Osteoblast (primary cell): ENCODE data around the gene TRIM46. TPM values are rescaled to one million over a fixed set of nuclear protein-coding genes. Genes with fewer than 3 reads are reported as not detected.
"Not testable (repeated sequence)": the region's sequence is repeated elsewhere in the genome, so short reads cannot be mapped to it uniquely, and the experiment has no call there.

Source experiments
- DNase-seq: peaks from one replicate; pipeline ENCODE4 v3.0.0; 2011; ENCODE audit warnings: low spot score, mixed read lengths; ENCODE audit not compliant: insufficient read length; ENCODE audit errors: missing footprints
- H2AFZ ChIP-seq: 2 replicates; pipeline ENCODE4 v1.6.0; 2011; ENCODE audit warnings: mild to moderate bottlenecking, low read length
- H3K27ac ChIP-seq: 2 replicates; pipeline ENCODE4 v1.5.1; 2011; ENCODE audit warnings: mild to moderate bottlenecking, low read depth, low read length, moderate library complexity
- H3K27me3 ChIP-seq: 2 replicates; pipeline ENCODE4 v1.6.0; 2012; ENCODE audit warnings: mild to moderate bottlenecking, control low read depth, inconsistent platforms, low read length, moderate library complexity; ENCODE audit not compliant: insufficient read depth
- H3K36me3 ChIP-seq: 2 replicates; pipeline ENCODE4 v1.5.1; 2011; ENCODE audit warnings: mild to moderate bottlenecking, low read length, control low read depth, moderate library complexity; ENCODE audit not compliant: insufficient read depth
- H3K4me1 ChIP-seq: 2 replicates; pipeline ENCODE4 v1.5.1; 2011; ENCODE audit warnings: mild to moderate bottlenecking, low read length, control low read depth, moderate library complexity; ENCODE audit not compliant: insufficient read depth
- H3K4me2 ChIP-seq: 2 replicates; pipeline ENCODE4 v1.6.0; 2011; ENCODE audit warnings: mild to moderate bottlenecking, low read length; ENCODE audit not compliant: insufficient read depth
- H3K4me3 ChIP-seq: fragments of 200-600 bp; sonication (generic); 3 replicates; pipeline ENCODE4 v1.5.1; 2012; ENCODE audit warnings: mild to moderate bottlenecking, low read length, inconsistent platforms; ENCODE audit not compliant: insufficient read depth
- H3K79me2 ChIP-seq: 2 replicates; pipeline ENCODE4 v1.6.0; 2012; ENCODE audit warnings: mild to moderate bottlenecking, low read length, control low read depth, inconsistent platforms; ENCODE audit not compliant: insufficient read depth
- H3K9me3 ChIP-seq: 2 replicates; pipeline ENCODE4 v1.5.1; 2011; ENCODE audit warnings: low read depth, low read length, control low read depth
- H4K20me1 ChIP-seq: 2 replicates; pipeline ENCODE4 v1.6.0; 2012; ENCODE audit warnings: mild to moderate bottlenecking, low read length, control low read depth; ENCODE audit not compliant: insufficient read depth
- total RNA-seq: library from RNA; depleted of rRNA; stranded (reverse); fragments of >200 nt; gene quantifications from 2 replicates; pipeline ENCODE4 v1.2.3, GENCODE V29; 2012
- TF ChIP-seq, protein P1 (sequence below): IDR thresholded peaks from 2 replicates; pipeline ENCODE4 v1.5.1; 2011; ENCODE audit warnings: mild to moderate bottlenecking, low read depth, low read length, moderate library complexity; ENCODE audit errors: extremely low read depth

The TRIM46 gene
- total RNA-seq, 1 donor, result 3.3 TPM

DNA sequence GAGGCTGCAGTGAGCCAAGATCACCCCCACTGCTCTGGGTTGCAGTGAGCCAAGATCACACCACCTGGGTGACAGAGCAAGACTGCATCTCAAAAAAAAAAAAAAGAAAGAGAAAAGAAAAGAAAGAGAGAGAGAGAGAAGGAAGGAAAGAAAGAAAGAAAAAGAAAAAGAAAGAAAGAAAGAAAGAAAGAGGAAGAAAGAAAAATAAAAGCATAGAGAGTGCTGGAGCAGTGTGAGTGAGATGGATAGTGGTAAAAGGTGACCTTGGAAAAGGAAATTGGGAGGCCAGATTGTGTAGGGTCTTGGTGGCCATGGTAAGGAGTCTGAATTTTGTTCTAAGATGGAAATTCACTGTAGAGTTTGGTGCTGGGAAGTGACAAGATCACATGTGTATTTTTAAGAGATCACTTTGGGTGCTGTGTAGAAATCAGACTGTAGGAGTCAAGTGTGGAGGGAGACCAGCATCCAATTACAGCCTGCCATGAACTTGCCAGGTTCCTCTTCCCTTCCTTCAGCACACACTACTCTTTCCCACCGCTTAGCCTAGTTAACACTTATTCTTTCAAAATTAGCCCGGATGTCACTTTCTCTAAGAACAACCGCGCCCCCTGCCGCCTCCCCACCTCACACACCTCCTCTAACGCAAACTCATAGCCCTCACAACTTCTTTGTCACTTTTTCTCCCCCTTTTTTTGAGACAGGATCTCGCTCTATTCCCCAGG, 52.7 kb downstream of the TRIM46 start:
- no peaks in the 10 kb centered on the region for H3K9me3 ChIP-seq
- TF ChIP-seq, protein P1, sequence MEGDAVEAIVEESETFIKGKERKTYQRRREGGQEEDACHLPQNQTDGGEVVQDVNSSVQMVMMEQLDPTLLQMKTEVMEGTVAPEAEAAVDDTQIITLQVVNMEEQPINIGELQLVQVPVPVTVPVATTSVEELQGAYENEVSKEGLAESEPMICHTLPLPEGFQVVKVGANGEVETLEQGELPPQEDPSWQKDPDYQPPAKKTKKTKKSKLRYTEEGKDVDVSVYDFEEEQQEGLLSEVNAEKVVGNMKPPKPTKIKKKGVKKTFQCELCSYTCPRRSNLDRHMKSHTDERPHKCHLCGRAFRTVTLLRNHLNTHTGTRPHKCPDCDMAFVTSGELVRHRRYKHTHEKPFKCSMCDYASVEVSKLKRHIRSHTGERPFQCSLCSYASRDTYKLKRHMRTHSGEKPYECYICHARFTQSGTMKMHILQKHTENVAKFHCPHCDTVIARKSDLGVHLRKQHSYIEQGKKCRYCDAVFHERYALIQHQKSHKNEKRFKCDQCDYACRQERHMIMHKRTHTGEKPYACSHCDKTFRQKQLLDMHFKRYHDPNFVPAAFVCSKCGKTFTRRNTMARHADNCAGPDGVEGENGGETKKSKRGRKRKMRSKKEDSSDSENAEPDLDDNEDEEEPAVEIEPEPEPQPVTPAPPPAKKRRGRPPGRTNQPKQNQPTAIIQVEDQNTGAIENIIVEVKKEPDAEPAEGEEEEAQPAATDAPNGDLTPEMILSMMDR, result peak; percentile 61
- peak overlapping the region; percentile 73 for H2AFZ ChIP-seq
- H3K79me2 ChIP-seq, result peaks cover 16% of the 10 kb centered on the region
- peak overlapping the region; percentile 91 for H3K4me2 ChIP-seq
- peak; percentile 78 for DNase-seq
- H3K4me1 ChIP-seq, result peaks cover 37% of the 10 kb centered on the region
- peaks cover 2% of the 10 kb centered on the region for H4K20me1 ChIP-seq
- peak overlapping the region; percentile 82 for H3K4me3 ChIP-seq
- H3K36me3 ChIP-seq, result no peaks in the 10 kb centered on the region
- peak overlapping the region; percentile 89 for H3K27ac ChIP-seq
- no peaks in the 10 kb centered on the region for H3K27me3 ChIP-seq

DNA sequence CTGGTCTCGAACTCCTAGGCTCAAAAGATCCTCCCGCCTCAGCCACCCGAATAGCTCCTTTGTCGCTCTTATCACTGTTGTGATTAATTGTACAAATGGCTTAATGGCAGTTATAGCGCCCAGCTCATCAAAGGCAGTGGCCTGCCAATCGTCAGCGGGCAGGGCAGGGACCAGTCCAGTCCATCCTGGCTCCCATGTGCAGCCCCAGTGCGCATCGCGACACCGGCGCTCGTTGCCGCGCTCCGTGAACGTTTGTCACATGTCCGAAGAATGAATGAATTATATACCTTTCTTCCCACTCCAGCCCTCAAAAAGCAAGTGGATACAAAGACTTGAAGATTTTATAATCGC, 53.2 kb downstream of the TRIM46 start:
- Histone ChIP-seq H3K4me1 (peaks cover 42% of the 10 kb centered on the region), H4K20me1 (peaks cover 2% of the 10 kb centered on the region), H2AFZ (peak overlapping the region; percentile 73), H3K36me3 (no peaks in the 10 kb centered on the region), H3K4me2 (peak overlapping the region; percentile 91), H3K27ac (peak overlapping the region; percentile 89), H3K27me3 (no peaks in the 10 kb centered on the region), H3K79me2 (peaks cover 16% of the 10 kb centered on the region), H3K9me3 (no peaks in the 10 kb centered on the region), H3K4me3 (peak overlapping the region; percentile 82)
- peak; percentile 77 for DNase-seq
- TF ChIP-seq, protein P1, result no peak

DNA sequence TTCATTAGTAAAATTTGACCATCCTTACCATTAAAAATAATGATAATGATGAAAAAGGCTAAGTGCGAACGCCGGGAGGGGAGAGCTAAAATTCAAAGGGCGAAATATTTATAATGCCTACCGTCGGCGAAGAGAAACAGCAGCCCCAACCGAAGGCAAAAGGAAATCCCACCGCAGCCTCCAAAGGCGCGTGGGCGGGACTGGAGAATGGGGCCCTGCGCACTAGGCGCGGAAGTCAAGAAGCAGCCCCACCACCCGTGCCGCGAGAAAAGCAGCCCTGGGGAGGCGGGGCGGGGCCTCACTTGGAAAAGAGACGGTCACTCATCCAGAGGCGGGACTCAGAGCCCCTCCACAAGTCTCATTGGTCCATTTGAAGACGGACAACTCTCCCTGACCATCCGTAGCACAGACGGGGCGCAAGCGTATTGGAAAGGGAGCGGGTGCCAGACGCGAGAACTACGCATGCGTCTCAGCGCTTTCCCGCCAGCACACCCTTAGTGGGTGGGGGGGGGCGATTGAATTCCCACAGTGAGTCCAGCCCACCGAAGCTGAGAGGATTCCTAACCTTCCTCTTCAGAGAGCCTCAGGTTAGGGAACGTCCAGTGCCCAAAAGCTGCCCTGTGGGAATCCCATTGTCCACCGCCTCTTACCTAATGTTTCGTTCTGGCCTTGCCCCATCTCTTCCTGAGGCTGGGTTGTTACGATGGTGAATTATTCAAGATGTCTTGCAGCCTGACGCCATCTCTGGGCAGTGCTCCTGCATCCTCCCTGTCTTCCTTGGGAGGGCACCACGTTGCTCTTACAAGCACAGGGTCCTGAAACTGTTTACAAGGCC, 53.8 kb downstream of the TRIM46 start:
- Histone ChIP-seq H3K27ac (peak overlapping the region; percentile 91), H3K79me2 (peaks cover 16% of the 10 kb centered on the region), H3K4me3 (peak overlapping the region; percentile 82), H3K4me1 (peaks cover 48% of the 10 kb centered on the region), H4K20me1 (peaks cover 2% of the 10 kb centered on the region), H3K36me3 (no peaks in the 10 kb centered on the region), H2AFZ (peak overlapping the region; percentile 97), H3K27me3 (no peaks in the 10 kb centered on the region), H3K4me2 (peak overlapping the region; percentile 97), H3K9me3 (no peaks in the 10 kb centered on the region)
- TF ChIP-seq, protein P1, result no peak
- peak; percentile 99 for DNase-seq

DNA sequence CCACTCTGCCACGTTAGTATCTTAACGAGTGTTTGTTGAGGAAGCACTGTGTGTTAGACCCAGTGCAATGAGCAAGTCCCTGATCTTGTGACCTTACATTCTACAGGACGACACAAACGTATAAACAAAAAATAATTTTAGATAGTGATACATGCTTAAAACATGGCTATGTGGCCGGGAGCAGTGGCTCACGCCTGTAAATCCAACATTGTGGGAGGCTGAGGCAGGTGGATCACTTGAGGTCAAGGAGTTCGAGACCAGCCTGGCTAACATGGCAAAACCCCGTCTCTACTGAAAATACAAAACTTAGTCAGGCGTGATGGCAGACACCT, 54.4 kb downstream of the TRIM46 start:
- H3K27ac ChIP-seq, result peak overlapping the region; percentile 91
- peaks cover 16% of the 10 kb centered on the region for H3K79me2 ChIP-seq
- no peak for DNase-seq
- peaks cover 2% of the 10 kb centered on the region for H4K20me1 ChIP-seq
- TF ChIP-seq, protein P1, result no peak
- peak overlapping the region; percentile 97 for H2AFZ ChIP-seq
- peak overlapping the region; percentile 82 for H3K4me3 ChIP-seq
- H3K36me3 ChIP-seq, result no peaks in the 10 kb centered on the region
- peaks cover 52% of the 10 kb centered on the region for H3K4me1 ChIP-seq
- H3K9me3 ChIP-seq, result no peaks in the 10 kb centered on the region
- no peaks in the 10 kb centered on the region for H3K27me3 ChIP-seq
- H3K4me2 ChIP-seq, result peak overlapping the region; percentile 97

DNA sequence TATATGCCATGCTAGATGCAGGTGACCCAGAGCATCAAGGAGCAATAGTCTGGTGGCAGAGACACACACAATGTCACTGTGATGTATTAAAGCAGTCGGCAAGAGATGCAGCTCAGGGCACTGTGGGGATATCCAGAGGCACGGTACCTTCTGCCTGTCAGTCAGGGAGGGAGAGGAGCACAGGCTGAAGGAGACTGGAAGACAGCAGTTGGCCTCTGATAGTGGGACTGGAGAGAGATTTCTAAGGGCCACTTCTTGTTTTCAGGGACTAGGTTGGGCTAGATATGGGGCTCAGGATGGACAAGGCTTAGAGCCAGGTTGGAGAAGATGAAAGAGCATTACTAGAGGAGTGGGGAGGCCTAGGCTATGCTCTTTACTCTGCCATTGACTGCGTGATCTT, 57.7 kb downstream of the TRIM46 start:
- H3K4me2 ChIP-seq, H3K27me3 ChIP-seq, H3K27ac ChIP-seq, H3K79me2 ChIP-seq, H3K4me3 ChIP-seq, H4K20me1 ChIP-seq, H2AFZ ChIP-seq, H3K36me3 ChIP-seq, H3K9me3 ChIP-seq: not testable (repeated sequence)
- peaks cover 29% of the 10 kb centered on the region for H3K4me1 ChIP-seq
- DNase-seq, result peak; percentile 2
